WTC11 (cell line): Measurements from ENCODE around the gene RCBTB1. TPM values are rescaled to one million over a fixed set of nuclear protein-coding genes. Genes with fewer than 3 reads are reported as not detected.

ENCODE experiments used
- ATAC-seq: fragments of 200-7000 bp; cut with Tn5 transposase; 2 replicates; pipeline ENCODE4 v1.10.0; 2021; ENCODE audit warnings: mild to moderate bottlenecking, moderate library complexity
- CTCF ChIA-PET: fragments of 300-600 bp; sonication (Branson Sonifier 250); formaldehyde crosslinking; loops from one replicate; lab custom pipeline; 2021; ENCODE audit warnings: antibody characterized with exemption; lab: Charles Lee
- POLR2A ChIA-PET: fragments of 350-600 bp; sonication (Branson Sonifier 250); formaldehyde crosslinking; loops from one replicate; lab custom pipeline; 2021; ENCODE audit warnings: antibody characterized with exemption; lab: Charles Lee
- DNase-seq: peaks from one replicate; pipeline ENCODE4 v3.0.0; 2021; ENCODE audit warnings: low spot score
- H3K27ac Mint-ChIP-seq: 2 replicates; pipeline ENCODE4 v1.8.0; 2021; ENCODE audit warnings: mixed read lengths
- H3K27me3 Mint-ChIP-seq: 2 replicates; pipeline ENCODE4 v1.8.0; 2021; ENCODE audit warnings: low read depth, mild to moderate bottlenecking, moderate library complexity, mixed read lengths
- H3K36me3 Mint-ChIP-seq: 2 replicates; pipeline ENCODE4 v1.8.0; 2021; ENCODE audit warnings: mixed read lengths
- H3K4me1 Mint-ChIP-seq: 2 replicates; pipeline ENCODE4 v1.8.0; 2022; ENCODE audit warnings: mixed read lengths
- H3K4me3 Mint-ChIP-seq: 2 replicates; pipeline ENCODE4 v1.8.0; 2021; ENCODE audit warnings: mild to moderate bottlenecking, moderate library complexity, mixed read lengths
- H3K9me3 Mint-ChIP-seq: 2 replicates; pipeline ENCODE4 v1.8.0; 2021; ENCODE audit warnings: mixed read lengths
- AR ChIP-seq: fragments of 250-450 bp; sonication (Bioruptor Pico); IDR thresholded peaks from 2 replicates; pipeline ENCODE4 v1.9.0; 2021; ENCODE audit warnings: mild to moderate bottlenecking
- CBFB ChIP-seq: sonication (generic); formaldehyde crosslinking; IDR thresholded peaks from 2 replicates; pipeline ENCODE4 v1.8.1; 2022; ENCODE audit warnings: mild to moderate bottlenecking, low read depth, missing genetic modification reagents
- CREB1 ChIP-seq: sonication (generic); formaldehyde crosslinking; IDR thresholded peaks from 2 replicates; pipeline ENCODE4 v1.8.0; 2023; ENCODE audit warnings: mild to moderate bottlenecking, missing genetic modification reagents
- ERG ChIP-seq: fragments of 250-450 bp; sonication (Bioruptor Pico); IDR thresholded peaks from 2 replicates; pipeline ENCODE4 v1.8.0; 2021; ENCODE audit warnings: mild to moderate bottlenecking
- FOXP1 ChIP-seq: sonication (generic); formaldehyde crosslinking; IDR thresholded peaks from 2 replicates; pipeline ENCODE4 v1.8.0; 2022; ENCODE audit warnings: missing genetic modification reagents, mild to moderate bottlenecking, moderate library complexity, borderline replicate concordance
- HMGA2 ChIP-seq: fragments of 250-450 bp; sonication (Bioruptor Pico); IDR thresholded peaks from 2 replicates; pipeline ENCODE4 v1.4.0; 2021; ENCODE audit warnings: mild to moderate bottlenecking, moderate library complexity
- IRF2 ChIP-seq: sonication (generic); formaldehyde crosslinking; IDR thresholded peaks from 2 replicates; pipeline ENCODE4 v1.8.0; 2022; ENCODE audit warnings: low read depth, missing genetic modification reagents, borderline replicate concordance
- MYBL2 ChIP-seq: sonication (generic); formaldehyde crosslinking; IDR thresholded peaks from 2 replicates; pipeline ENCODE4 v1.8.1; 2023; ENCODE audit warnings: mild to moderate bottlenecking, moderate library complexity, missing genetic modification reagents
- NR3C1 ChIP-seq: sonication (generic); formaldehyde crosslinking; conservative IDR thresholded peaks from 2 replicates; pipeline ENCODE4 v1.8.1; 2023; ENCODE audit warnings: low read depth, mild to moderate bottlenecking, missing genetic modification reagents
- PRDM15 ChIP-seq: sonication (generic); formaldehyde crosslinking; IDR thresholded peaks from 2 replicates; pipeline ENCODE4 v1.8.0; 2022; ENCODE audit warnings: missing genetic modification reagents
- PRRX2 ChIP-seq: fragments of 250-450 bp; sonication (Bioruptor Pico); IDR thresholded peaks from 2 replicates; pipeline ENCODE4 v1.8.0; 2021; ENCODE audit warnings: mild to moderate bottlenecking
- SMAD3 ChIP-seq: sonication (generic); formaldehyde crosslinking; IDR thresholded peaks from 2 replicates; pipeline ENCODE4 v1.8.0; 2022; ENCODE audit warnings: missing genetic modification reagents, mild to moderate bottlenecking, borderline replicate concordance
- SOX15 ChIP-seq: fragments of 250-450 bp; sonication (Bioruptor Pico); IDR thresholded peaks from 2 replicates; pipeline ENCODE4 v1.9.0; 2021; ENCODE audit warnings: mild to moderate bottlenecking
- TP53 ChIP-seq: sonication (generic); formaldehyde crosslinking; IDR thresholded peaks from 2 replicates; pipeline ENCODE4 v1.8.1; 2023; ENCODE audit warnings: mild to moderate bottlenecking, missing genetic modification reagents
- ZNF232 ChIP-seq: sonication (generic); formaldehyde crosslinking; IDR thresholded peaks from 2 replicates; pipeline ENCODE4 v1.8.0; 2022; ENCODE audit warnings: mild to moderate bottlenecking, missing genetic modification reagents
- ZNF263 ChIP-seq: sonication (generic); formaldehyde crosslinking; IDR thresholded peaks from 2 replicates; pipeline ENCODE4 v1.8.1; 2022; ENCODE audit warnings: low read depth, mild to moderate bottlenecking, moderate library complexity, missing genetic modification reagents
- total RNA-seq: library from RNA; stranded (reverse); gene quantifications from 3 replicates; pipeline ENCODE4 v1.2.3, GENCODE V29; 2021
- TF ChIP-seq, protein P1 (sequence below): sonication (generic); formaldehyde crosslinking; IDR thresholded peaks from 2 replicates; pipeline ENCODE4 v1.8.1; 2023; ENCODE audit warnings: mild to moderate bottlenecking, missing genetic modification reagents, moderate library complexity
- TF ChIP-seq, protein P2 (sequence below): fragments of 200-600 bp; IDR thresholded peaks from 2 replicates; pipeline ENCODE4 v1.8.0; 2022; ENCODE audit warnings: antibody characterized with exemption
- TF ChIP-seq, protein P3 (sequence below): fragments of 250-450 bp; sonication (Bioruptor Pico); IDR thresholded peaks from 2 replicates; pipeline ENCODE4 v1.9.0; 2021; ENCODE audit warnings: moderate library complexity, mild to moderate bottlenecking, inconsistent platforms, borderline replicate concordance
- TF ChIP-seq, protein P4 (sequence below): sonication (generic); formaldehyde crosslinking; IDR thresholded peaks from 2 replicates; pipeline ENCODE4 v1.8.1; 2022; ENCODE audit warnings: mild to moderate bottlenecking, missing genetic modification reagents, moderate library complexity, borderline replicate concordance

RCBTB1 gene
- total RNA-seq, 1 experiment from 2014 or later, result 31.3 TPM

DNA sequence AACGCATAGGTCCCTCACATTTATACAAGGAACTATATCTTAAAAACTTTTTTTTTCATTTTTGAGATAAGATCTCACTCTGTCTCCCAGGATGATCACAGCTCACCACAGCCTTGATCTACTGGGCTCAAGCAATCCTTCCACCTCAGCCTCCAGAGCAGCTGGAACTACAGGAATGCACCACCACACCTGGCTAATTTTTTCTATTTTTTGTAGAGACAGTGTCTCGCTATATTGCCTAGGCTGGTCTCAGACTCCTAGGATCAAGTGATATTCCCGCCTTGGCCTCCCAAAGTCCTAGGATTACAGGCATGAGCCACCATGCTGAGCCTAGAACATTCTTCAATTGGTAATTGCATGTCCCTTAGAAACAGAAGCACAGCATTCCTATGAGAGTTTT, 41.7 kb downstream of the RCBTB1 start:
- no peaks in the 10 kb centered on the region for H3K27me3 Mint-ChIP-seq
- no peak for ATAC-seq
- H3K27ac Mint-ChIP-seq, result no peak overlapping the region
- no peaks in the 10 kb centered on the region for H3K9me3 Mint-ChIP-seq
- no peak for TF ChIP-seq CBFB (CRISPR knock-in tag)
- no peak for TF ChIP-seq PRDM15 (CRISPR knock-in tag)
- TF ChIP-seq TP53, result no peak
- TF ChIP-seq CREB1 (CRISPR knock-in tag), result no peak
- TF ChIP-seq MYBL2, result no peak
- no peak for TF ChIP-seq ZNF232 (CRISPR knock-in tag)
- H3K4me1 Mint-ChIP-seq, result no peaks in the 10 kb centered on the region
- ChIA-PET CTCF (no interaction called here), POLR2A (no interaction called here)
- H3K4me3 Mint-ChIP-seq, result no peak overlapping the region
- H3K36me3 Mint-ChIP-seq, result peaks cover 37% of the 10 kb centered on the region
- no peak for DNase-seq

DNA sequence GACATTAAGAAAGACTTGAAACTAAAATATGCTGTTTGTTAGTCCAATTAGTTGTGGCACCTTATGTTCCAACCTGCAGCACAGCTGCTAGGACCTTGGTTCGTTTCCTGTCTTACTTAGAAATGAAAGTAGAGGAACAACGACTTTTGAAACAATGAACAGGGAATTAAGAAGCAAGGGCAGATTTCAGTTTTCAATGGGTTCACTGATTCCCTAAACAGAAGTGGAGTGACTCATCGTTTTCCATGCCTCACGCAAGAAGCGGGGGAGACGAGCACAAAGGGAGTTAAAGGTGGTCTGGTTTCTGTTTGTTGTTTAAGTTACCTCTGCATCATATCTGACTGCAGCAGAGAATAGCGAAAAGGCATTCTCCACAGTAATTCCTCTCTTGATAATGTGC, 44.8 kb downstream of the RCBTB1 start:
- H3K36me3 Mint-ChIP-seq, result peaks cover 29% of the 10 kb centered on the region
- CTCF ChIA-PET, result no interaction called here
- no peaks in the 10 kb centered on the region for H3K27me3 Mint-ChIP-seq
- DNase-seq, result no peak
- H3K4me3 Mint-ChIP-seq, result no peak overlapping the region
- POLR2A ChIA-PET, result no interaction called here
- no peak for ATAC-seq
- no peaks in the 10 kb centered on the region for H3K9me3 Mint-ChIP-seq
- peak overlapping the region; percentile 80; the same call in 1 of the 2 replicates for H3K27ac Mint-ChIP-seq
- no peaks in the 10 kb centered on the region for H3K4me1 Mint-ChIP-seq
- TF ChIP-seq, protein P1, sequence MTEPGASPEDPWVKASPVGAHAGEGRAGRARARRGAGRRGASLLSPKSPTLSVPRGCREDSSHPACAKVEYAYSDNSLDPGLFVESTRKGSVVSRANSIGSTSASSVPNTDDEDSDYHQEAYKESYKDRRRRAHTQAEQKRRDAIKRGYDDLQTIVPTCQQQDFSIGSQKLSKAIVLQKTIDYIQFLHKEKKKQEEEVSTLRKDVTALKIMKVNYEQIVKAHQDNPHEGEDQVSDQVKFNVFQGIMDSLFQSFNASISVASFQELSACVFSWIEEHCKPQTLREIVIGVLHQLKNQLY (CRISPR knock-in tag), result no peak
- TF ChIP-seq SMAD3 (CRISPR knock-in tag) (no peak), NR3C1 (CRISPR knock-in tag) (no peak), IRF2 (CRISPR knock-in tag) (no peak), FOXP1 (CRISPR knock-in tag) (no peak), AR (CRISPR knock-in tag) (no peak), HMGA2 (CRISPR knock-in tag) (no peak), ERG (CRISPR knock-in tag) (no peak), ZNF263 (CRISPR knock-in tag) (no peak), SOX15 (CRISPR knock-in tag) (no peak), PRRX2 (CRISPR knock-in tag) (no peak)
- TF ChIP-seq, protein P2, sequence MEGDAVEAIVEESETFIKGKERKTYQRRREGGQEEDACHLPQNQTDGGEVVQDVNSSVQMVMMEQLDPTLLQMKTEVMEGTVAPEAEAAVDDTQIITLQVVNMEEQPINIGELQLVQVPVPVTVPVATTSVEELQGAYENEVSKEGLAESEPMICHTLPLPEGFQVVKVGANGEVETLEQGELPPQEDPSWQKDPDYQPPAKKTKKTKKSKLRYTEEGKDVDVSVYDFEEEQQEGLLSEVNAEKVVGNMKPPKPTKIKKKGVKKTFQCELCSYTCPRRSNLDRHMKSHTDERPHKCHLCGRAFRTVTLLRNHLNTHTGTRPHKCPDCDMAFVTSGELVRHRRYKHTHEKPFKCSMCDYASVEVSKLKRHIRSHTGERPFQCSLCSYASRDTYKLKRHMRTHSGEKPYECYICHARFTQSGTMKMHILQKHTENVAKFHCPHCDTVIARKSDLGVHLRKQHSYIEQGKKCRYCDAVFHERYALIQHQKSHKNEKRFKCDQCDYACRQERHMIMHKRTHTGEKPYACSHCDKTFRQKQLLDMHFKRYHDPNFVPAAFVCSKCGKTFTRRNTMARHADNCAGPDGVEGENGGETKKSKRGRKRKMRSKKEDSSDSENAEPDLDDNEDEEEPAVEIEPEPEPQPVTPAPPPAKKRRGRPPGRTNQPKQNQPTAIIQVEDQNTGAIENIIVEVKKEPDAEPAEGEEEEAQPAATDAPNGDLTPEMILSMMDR, result no peak
- TF ChIP-seq, protein P3, sequence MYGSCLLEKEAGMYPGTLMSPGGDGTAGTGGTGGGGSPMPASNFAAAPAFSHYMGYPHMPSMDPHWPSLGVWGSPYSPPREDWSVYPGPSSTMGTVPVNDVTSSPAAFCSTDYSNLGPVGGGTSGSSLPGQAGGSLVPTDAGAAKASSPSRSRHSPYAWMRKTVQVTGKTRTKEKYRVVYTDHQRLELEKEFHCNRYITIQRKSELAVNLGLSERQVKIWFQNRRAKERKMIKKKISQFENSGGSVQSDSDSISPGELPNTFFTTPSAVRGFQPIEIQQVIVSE, result no peak
- TF ChIP-seq, protein P4, sequence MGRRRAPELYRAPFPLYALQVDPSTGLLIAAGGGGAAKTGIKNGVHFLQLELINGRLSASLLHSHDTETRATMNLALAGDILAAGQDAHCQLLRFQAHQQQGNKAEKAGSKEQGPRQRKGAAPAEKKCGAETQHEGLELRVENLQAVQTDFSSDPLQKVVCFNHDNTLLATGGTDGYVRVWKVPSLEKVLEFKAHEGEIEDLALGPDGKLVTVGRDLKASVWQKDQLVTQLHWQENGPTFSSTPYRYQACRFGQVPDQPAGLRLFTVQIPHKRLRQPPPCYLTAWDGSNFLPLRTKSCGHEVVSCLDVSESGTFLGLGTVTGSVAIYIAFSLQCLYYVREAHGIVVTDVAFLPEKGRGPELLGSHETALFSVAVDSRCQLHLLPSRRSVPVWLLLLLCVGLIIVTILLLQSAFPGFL (CRISPR knock-in tag), result no peak
